Activated B cell treated with CpG ODN at 0.5 μM for 24 hours (primary cell): ENCODE data around the gene SNAP29. TPM values are rescaled to one million over a fixed set of nuclear protein-coding genes. Genes with fewer than 3 reads are reported as not detected.

ENCODE experiments used
- ATAC-seq: fragments of 200-7000 bp; cut with Tn5 transposase; one replicate; pipeline ENCODE4 v1.10.0; 2021; ENCODE audit warnings: low read depth, mild to moderate bottlenecking, moderate library complexity
- CTCF ChIA-PET: fragments of 350-600 bp; sonication (Branson Sonifier 250); formaldehyde crosslinking; loops from one replicate; lab custom pipeline; 2021; ENCODE audit warnings: antibody characterized with exemption; lab: Charles Lee
- POLR2A ChIA-PET: fragments of 350-600 bp; sonication (Branson Sonifier 250); formaldehyde crosslinking; loops from one replicate; lab custom pipeline; 2021; ENCODE audit warnings: antibody characterized with exemption; lab: Charles Lee
- DNase-seq: peaks from one replicate; pipeline ENCODE4 v3.0.0; 2022
- H3K27ac Mint-ChIP-seq: one replicate; pipeline ENCODE4 v1.8.0; 2020; ENCODE audit warnings: mixed read lengths
- H3K27me3 Mint-ChIP-seq: one replicate; pipeline ENCODE4 v1.8.0; 2021; ENCODE audit warnings: mixed read lengths
- H3K36me3 Mint-ChIP-seq: one replicate; pipeline ENCODE4 v1.8.0; 2021; ENCODE audit warnings: low read depth, mixed read lengths
- H3K4me1 Mint-ChIP-seq: one replicate; pipeline ENCODE4 v1.8.0; 2021; ENCODE audit warnings: mixed read lengths
- H3K4me3 Mint-ChIP-seq: one replicate; pipeline ENCODE4 v1.8.0; 2020; ENCODE audit warnings: mild to moderate bottlenecking, mixed read lengths
- H3K9me3 Mint-ChIP-seq: one replicate; pipeline ENCODE4 v1.8.0; 2020; ENCODE audit warnings: mixed read lengths
- intact Hi-C: fragments of 100-400 bp; cut with micrococcal nuclease; formaldehyde crosslinking; loops from one replicate; pipeline ENCODE4 v1.15.1; 2024
- total RNA-seq: library from RNA; stranded (reverse); gene quantifications from 2 replicates; pipeline ENCODE4 v1.2.3, GENCODE V29; 2022
- TF ChIP-seq, protein P1 (sequence below): fragments of 200-600 bp; IDR thresholded peaks from one replicate; pipeline ENCODE4 v1.8.0; 2022; ENCODE audit warnings: antibody characterized with exemption, mild to moderate bottlenecking

The SNAP29 gene
- total RNA-seq: 22.1 and 23.6 TPM in 2 replicates

DNA sequence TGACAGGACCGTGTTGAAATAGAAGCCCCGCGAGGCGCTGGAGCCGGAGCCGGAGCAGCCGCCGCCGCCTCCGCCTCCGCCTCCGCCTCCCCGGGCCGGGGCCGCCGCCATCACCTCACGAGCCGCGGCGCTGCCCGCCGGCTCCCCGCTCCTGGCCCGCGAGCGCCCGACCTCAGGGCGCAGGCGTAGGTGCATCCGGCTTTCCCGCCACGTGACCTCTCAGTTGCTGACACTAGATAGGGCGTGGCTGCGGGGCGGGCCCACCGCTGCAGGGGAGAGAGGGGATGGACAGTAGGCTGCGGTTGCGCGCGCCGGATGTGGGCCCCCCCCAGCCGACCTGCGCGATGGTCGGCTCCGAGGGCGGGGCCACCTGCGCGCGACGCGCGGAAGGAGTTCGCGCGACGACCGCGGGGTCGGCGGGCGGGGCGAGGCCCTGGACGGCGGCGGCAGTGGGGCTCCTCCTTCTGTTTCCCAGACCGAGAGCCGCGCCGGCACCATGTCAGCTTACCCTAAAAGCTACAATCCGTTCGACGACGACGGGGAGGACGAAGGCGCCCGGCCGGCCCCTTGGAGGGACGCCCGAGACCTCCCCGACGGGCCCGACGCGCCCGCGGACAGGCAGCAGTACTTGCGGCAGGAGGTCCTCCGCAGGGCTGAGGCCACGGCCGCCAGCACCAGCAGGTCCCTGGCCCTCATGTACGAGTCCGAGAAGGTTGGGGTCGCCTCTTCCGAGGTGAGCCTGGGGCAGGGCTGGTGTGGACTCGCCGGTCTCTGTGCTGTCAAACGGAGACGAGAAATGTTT is at the start of gene SNAP29, which contains the start of gene PI4KA:
SNAP29 (plus strand) TSS at position 393 of the 802 bp plus-strand sequence; CDS start at position 497, 104 bp downstream.
PI4KA (minus strand) TSS at position 197 of the 802 bp plus-strand sequence; CDS start at position 111, 86 bp downstream.
- TF ChIP-seq, protein P1, sequence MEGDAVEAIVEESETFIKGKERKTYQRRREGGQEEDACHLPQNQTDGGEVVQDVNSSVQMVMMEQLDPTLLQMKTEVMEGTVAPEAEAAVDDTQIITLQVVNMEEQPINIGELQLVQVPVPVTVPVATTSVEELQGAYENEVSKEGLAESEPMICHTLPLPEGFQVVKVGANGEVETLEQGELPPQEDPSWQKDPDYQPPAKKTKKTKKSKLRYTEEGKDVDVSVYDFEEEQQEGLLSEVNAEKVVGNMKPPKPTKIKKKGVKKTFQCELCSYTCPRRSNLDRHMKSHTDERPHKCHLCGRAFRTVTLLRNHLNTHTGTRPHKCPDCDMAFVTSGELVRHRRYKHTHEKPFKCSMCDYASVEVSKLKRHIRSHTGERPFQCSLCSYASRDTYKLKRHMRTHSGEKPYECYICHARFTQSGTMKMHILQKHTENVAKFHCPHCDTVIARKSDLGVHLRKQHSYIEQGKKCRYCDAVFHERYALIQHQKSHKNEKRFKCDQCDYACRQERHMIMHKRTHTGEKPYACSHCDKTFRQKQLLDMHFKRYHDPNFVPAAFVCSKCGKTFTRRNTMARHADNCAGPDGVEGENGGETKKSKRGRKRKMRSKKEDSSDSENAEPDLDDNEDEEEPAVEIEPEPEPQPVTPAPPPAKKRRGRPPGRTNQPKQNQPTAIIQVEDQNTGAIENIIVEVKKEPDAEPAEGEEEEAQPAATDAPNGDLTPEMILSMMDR: no peak
- ChIA-PET POLR2A (no interaction called here), CTCF (no interaction called here)
- peak within 1 kb of the TSS; percentile 89 for H3K4me3 Mint-ChIP-seq
- peaks cover 46% of the 10 kb centered on the region for H3K4me1 Mint-ChIP-seq
- ATAC-seq: peak; percentile 93
- H3K27me3 Mint-ChIP-seq: no peaks in the 10 kb centered on the region
- no peaks in the 10 kb centered on the region for H3K9me3 Mint-ChIP-seq
- peaks cover 12% of the 10 kb centered on the region for H3K36me3 Mint-ChIP-seq
- peak; percentile 97 for DNase-seq
- intact Hi-C loops: loop anchor here (1.0 to 5.0 kb wide), 6 partner anchors 58 to 1567 kb away; partner anchors contain the start of genes CLTCL1, CRKL, THAP7 and ZDHHC8
- peak within 1 kb of the TSS; percentile 80 for H3K27ac Mint-ChIP-seq

DNA sequence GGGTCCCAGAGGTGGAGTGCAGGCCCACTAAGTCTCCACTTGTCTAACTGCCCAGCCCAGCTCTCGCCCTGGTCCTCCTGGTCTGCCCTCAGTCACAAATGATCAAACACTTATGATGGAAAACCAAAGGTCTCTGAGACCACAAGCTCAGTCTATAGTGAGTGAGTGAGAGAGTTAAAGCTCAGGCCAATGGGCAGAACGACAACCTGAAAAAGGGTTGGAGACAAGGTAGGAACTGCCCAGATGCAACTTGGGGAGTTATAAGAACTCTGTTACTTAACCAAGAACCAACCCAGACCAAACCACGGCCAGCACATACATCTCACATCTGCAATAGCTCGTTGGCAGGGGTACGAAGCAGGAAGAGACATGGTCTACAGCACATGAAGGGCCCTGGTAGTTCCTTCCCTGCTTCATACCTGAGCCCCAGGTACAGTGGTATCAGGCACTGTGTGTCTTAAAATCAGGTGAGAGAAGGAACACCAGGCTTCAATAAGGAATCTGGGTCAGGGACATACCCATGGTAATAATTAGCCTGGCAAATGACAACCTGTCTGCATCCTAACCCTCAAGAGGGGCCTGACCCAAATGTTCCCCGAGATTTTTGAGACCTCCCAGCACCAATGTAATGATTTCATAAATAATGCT is 49.1 kb upstream of the SNAP29 start:
- peaks cover 10% of the 10 kb centered on the region for H3K4me1 Mint-ChIP-seq
- no peaks in the 10 kb centered on the region for H3K27me3 Mint-ChIP-seq
- no peaks in the 10 kb centered on the region for H3K9me3 Mint-ChIP-seq
- TF ChIP-seq, protein P1: no peak
- ATAC-seq: no peak
- CTCF ChIA-PET: no interaction called here
- no peak overlapping the region for H3K27ac Mint-ChIP-seq
- DNase-seq: no peak
- intact Hi-C loops: no loop called here
- POLR2A ChIA-PET: no interaction called here
- H3K36me3 Mint-ChIP-seq: peaks cover 85% of the 10 kb centered on the region
- no peak overlapping the region for H3K4me3 Mint-ChIP-seq

DNA sequence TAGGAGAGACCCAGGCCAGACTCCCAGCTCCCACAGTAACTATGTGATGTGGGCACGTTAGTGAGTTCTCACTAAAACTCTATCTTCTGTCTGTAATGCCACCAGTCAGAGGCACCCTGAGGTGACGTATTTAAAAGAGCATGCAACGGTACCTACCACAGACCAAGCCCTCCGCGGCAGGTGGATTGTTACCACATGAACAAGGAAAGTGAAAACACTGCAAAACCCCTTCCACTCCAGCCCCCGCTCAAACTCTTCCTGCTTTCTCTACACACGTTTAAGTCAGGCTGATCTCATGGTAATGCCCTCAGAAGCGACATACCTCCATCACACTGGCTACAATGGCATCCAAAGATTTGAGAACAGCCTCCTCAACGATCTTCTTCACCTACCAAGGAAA is 48.2 kb upstream of the SNAP29 start:
- TF ChIP-seq, protein P1: no peak
- intact Hi-C loops: no loop called here
- no peak overlapping the region for H3K4me3 Mint-ChIP-seq
- ChIA-PET POLR2A (interaction anchor here (0.7 kb wide), 1 partner anchor 1674 kb away, joined by 3 read pairs; no protein-coding TSS in a partner anchor), CTCF (no interaction called here)
- H3K4me1 Mint-ChIP-seq: peaks cover 10% of the 10 kb centered on the region
- DNase-seq (no peak), ATAC-seq (no peak)
- no peaks in the 10 kb centered on the region for H3K27me3 Mint-ChIP-seq
- H3K36me3 Mint-ChIP-seq: peaks cover 81% of the 10 kb centered on the region
- H3K27ac Mint-ChIP-seq: no peak overlapping the region
- no peaks in the 10 kb centered on the region for H3K9me3 Mint-ChIP-seq

DNA sequence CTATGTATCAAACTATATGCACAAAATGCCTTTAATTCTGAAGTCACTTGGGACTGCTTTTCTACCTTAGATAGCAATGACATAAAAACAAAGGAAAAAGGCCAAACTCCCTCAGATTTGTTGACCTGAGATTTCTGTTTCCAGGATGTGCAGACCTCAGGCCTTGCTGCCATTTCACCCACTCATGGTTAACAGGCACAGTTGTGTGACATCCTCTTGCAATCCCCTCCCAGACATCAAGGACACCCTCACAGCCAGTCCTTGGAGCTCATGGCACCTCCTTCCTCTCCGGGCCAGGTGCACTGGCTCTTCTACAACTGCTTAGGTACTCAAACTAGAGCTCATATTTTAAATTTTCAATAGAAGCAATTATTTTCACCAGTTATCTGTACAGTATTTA is 47.6 kb upstream of the SNAP29 start:
- intact Hi-C loops: no loop called here
- TF ChIP-seq, protein P1: no peak
- Mint-ChIP-seq H3K27me3 (no peaks in the 10 kb centered on the region), H3K4me1 (peaks cover 10% of the 10 kb centered on the region), H3K9me3 (no peaks in the 10 kb centered on the region), H3K27ac (no peak overlapping the region), H3K36me3 (peaks cover 80% of the 10 kb centered on the region), H3K4me3 (no peak overlapping the region)
- DNase-seq: no peak
- ChIA-PET CTCF (no interaction called here), POLR2A (no interaction called here)
- no peak for ATAC-seq
